Suprapubic skin (tissue), 4 donors: ENCODE results near the gene SLC41A1.
A peak's percentile ranks its signal among the peaks of the same experiment; 100 is the strongest.

ENCODE experiments used
- CTCF ChIP-seq, 2 donors: fragments of 200-600 bp in 1 of 2; fragments of 450-650 bp in 1 of 2; sonication (generic) in 1 of 2; IDR thresholded peaks; one replicate each; pipeline ENCODE4 v1.5.1; 2016 to 2019; ENCODE audit warnings: antibody characterized with exemption in 2 of 2, mild to moderate bottlenecking in 1 of 2, moderate library complexity in 1 of 2
- EP300 ChIP-seq: sonication (generic); formaldehyde crosslinking; IDR thresholded peaks from one replicate; pipeline ENCODE4 v1.6.1; 2017; ENCODE audit warnings: antibody characterized with exemption
- POLR2A ChIP-seq, 2 donors: fragments of 450-650 bp; IDR thresholded peaks; one replicate each; pipeline ENCODE4 v1.6.1; 2017; ENCODE audit warnings: antibody characterized with exemption in 2 of 2, mild to moderate bottlenecking in 2 of 2, moderate library complexity in 2 of 2
- POLR2AphosphoS5 ChIP-seq, 3 donors: sonication (generic); formaldehyde crosslinking; IDR thresholded peaks; one replicate each; pipeline ENCODE4 v1.6.1; 2017; ENCODE audit warnings: antibody characterized with exemption in 3 of 3

- TF ChIP-seq CTCF (IDR thresholded peaks at IDR 0.05) = peak in 1 of 2 donors; percentile 18
- TF ChIP-seq EP300 = no peak
- TF ChIP-seq POLR2A (IDR thresholded peaks at IDR 0.05) = no peak
- peak in 2 of 3 donors; percentile 10 to 39 for TF ChIP-seq POLR2AphosphoS5 (IDR thresholded peaks at IDR 0.05)
Measured at GRCh38 chr1:205750138-205751035, 62.6 kb downstream of the SLC41A1 start, which contains the start of gene NUCKS1.
